Measurements from ENCODE around the gene ALPK3. TPM values are rescaled to one million over a fixed set of nuclear protein-coding genes. Genes with fewer than 3 reads are reported as not detected.
A peak's percentile ranks its signal among the peaks of the same experiment; 100 is the strongest.

The ALPK3 gene
- total RNA-seq, 2 donors from 2014 or later = 51.0 to 99.0 TPM

- Histone ChIP-seq H3K4me1 (peaks cover 0 to 42% of the 10 kb centered on the region in 2 donors), H3K9me3 (no peaks in the 10 kb centered on the region), H3K27ac (no peak overlapping the region), H3K27me3 (no peaks in the 10 kb centered on the region), H3K4me3 (no peak overlapping the region), H3K36me3 (peaks cover 28% of the 10 kb centered on the region)
- DNase-seq (ENCODE audit: low spot score) = no peak
- no peak for TF ChIP-seq CTCF (IDR thresholded peaks at IDR 0.05)
Observed at GRCh38 chr15:84783493-84784251, 33.5 kb upstream of the ALPK3 start.

GRCh38 chr15:84784262-84784661, 32.9 kb upstream of the ALPK3 start:
- Histone ChIP-seq H3K4me1 (peaks cover 0 to 43% of the 10 kb centered on the region in 2 donors), H3K4me3 (no peak overlapping the region), H3K36me3 (peaks cover 28% of the 10 kb centered on the region), H3K27ac (no peak overlapping the region), H3K27me3 (no peaks in the 10 kb centered on the region), H3K9me3 (no peaks in the 10 kb centered on the region)
- no peak for TF ChIP-seq CTCF (IDR thresholded peaks at IDR 0.05)
- no peak for DNase-seq (ENCODE audit: low spot score)

- no peak for TF ChIP-seq CTCF (IDR thresholded peaks at IDR 0.05)
- DNase-seq (ENCODE audit: low spot score) = no peak
- no peaks in the 10 kb centered on the region for H3K27me3 ChIP-seq
- H3K27ac ChIP-seq = peak overlapping the region; percentile 12 to 54
- peaks cover 28% of the 10 kb centered on the region for H3K36me3 ChIP-seq
- H3K9me3 ChIP-seq = no peaks in the 10 kb centered on the region
- no peak overlapping the region for H3K4me3 ChIP-seq
- H3K4me1 ChIP-seq = peaks cover 0 to 43% of the 10 kb centered on the region in 2 donors
Observed at GRCh38 chr15:84785053-84785452, 32.1 kb upstream of the ALPK3 start.

GRCh38 chr15:84788500-84788899, 28.7 kb upstream of the ALPK3 start:
- Histone ChIP-seq H3K36me3 (peaks cover 42% of the 10 kb centered on the region), H3K9me3 (no peaks in the 10 kb centered on the region), H3K27me3 (no peaks in the 10 kb centered on the region), H3K27ac (no peak overlapping the region), H3K4me1 (peaks cover 0 to 40% of the 10 kb centered on the region in 2 donors), H3K4me3 (no peak overlapping the region)
- TF ChIP-seq CTCF (IDR thresholded peaks at IDR 0.05) = no peak
- no peak for DNase-seq (ENCODE audit: low spot score)

GRCh38 chr15:84789762-84790161, 27.4 kb upstream of the ALPK3 start:
- Histone ChIP-seq H3K9me3 (no peaks in the 10 kb centered on the region), H3K4me1 (peaks cover 0 to 39% of the 10 kb centered on the region in 2 donors), H3K27me3 (no peaks in the 10 kb centered on the region), H3K36me3 (peaks cover 41% of the 10 kb centered on the region), H3K27ac (no peak overlapping the region), H3K4me3 (no peak overlapping the region)
- TF ChIP-seq CTCF (IDR thresholded peaks at IDR 0.05) = no peak
- no peak for DNase-seq (ENCODE audit: low spot score)

- Histone ChIP-seq H3K4me1 (peaks cover 0 to 30% of the 10 kb centered on the region in 2 donors), H3K27ac (no peak overlapping the region), H3K27me3 (no peaks in the 10 kb centered on the region), H3K36me3 (peaks cover 38% of the 10 kb centered on the region), H3K4me3 (no peak overlapping the region), H3K9me3 (no peaks in the 10 kb centered on the region)
- DNase-seq (ENCODE audit: low spot score) = no peak
- no peak for TF ChIP-seq CTCF (IDR thresholded peaks at IDR 0.05)
Observed at GRCh38 chr15:84790676-84791075, 26.5 kb upstream of the ALPK3 start.

All from right atrium auricular region (tissue), 2 donors.